Measurements from ENCODE around the gene ATRAID.

ATRAID gene

GRCh38 chr2:27206346-27206745 is 5.5 kb upstream of the ATRAID start:
- Histone ChIP-seq H3K9me3 (no peaks in the 10 kb centered on the region), H3K27me3 (no peaks in the 10 kb centered on the region), H3K4me1 (ENCODE audit: control insufficient read depth in 1 of 2, insufficient read depth in 1 of 2, low read depth in 1 of 2, low read length in 1 of 2) (peaks cover 3 to 4% of the 10 kb centered on the region in 2 experiments), H3K27ac (no peak overlapping the region), H3K36me3 (peaks cover 14% of the 10 kb centered on the region), H3K4me3 (ENCODE audit: low read depth in 1 of 2, low read length in 1 of 2) (no peak overlapping the region)
- no peak for TF ChIP-seq CTCF (IDR thresholded peaks at IDR 0.05)

GRCh38 chr2:27208486-27209050 is 3.3 kb upstream of the ATRAID start:
- no peak for TF ChIP-seq CTCF (IDR thresholded peaks at IDR 0.05)
- H3K4me3 ChIP-seq (ENCODE audit: low read depth in 1 of 2, low read length in 1 of 2) = no peak overlapping the region

GRCh38 chr2:27209621-27210401 is 2.0 kb upstream of the ATRAID start:
- H3K27me3 ChIP-seq = no peaks in the 10 kb centered on the region
- H3K36me3 ChIP-seq = peaks cover under 1% of the 10 kb centered on the region
- no peak for TF ChIP-seq CTCF (IDR thresholded peaks at IDR 0.05)
- H3K4me1 ChIP-seq (ENCODE audit: control insufficient read depth in 1 of 2, insufficient read depth in 1 of 2, low read depth in 1 of 2, low read length in 1 of 2) = peaks cover 17 to 18% of the 10 kb centered on the region in 2 experiments
- H3K9me3 ChIP-seq = no peaks in the 10 kb centered on the region
- no peak overlapping the region for H3K27ac ChIP-seq
- H3K4me3 ChIP-seq (ENCODE audit: low read depth in 1 of 2, low read length in 1 of 2) = no peak overlapping the region

More at GRCh38 chr2:27208486-27209050, 3.3 kb upstream of the ATRAID start:
- Histone ChIP-seq H3K4me1 (ENCODE audit: control insufficient read depth in 1 of 2, insufficient read depth in 1 of 2, low read depth in 1 of 2, low read length in 1 of 2) (peaks cover 16 to 17% of the 10 kb centered on the region in 2 experiments), H3K9me3 (no peaks in the 10 kb centered on the region), H3K27me3 (no peaks in the 10 kb centered on the region), H3K27ac (no peak overlapping the region), H3K36me3 (peaks cover 13% of the 10 kb centered on the region)

GRCh38 chr2:27211241-27211942 is 449 bp upstream of the ATRAID start:
- Histone ChIP-seq H3K27ac (peak overlapping the region; percentile 99), H3K4me3 (ENCODE audit: low read depth in 1 of 2, low read length in 1 of 2) (peak overlapping the region; percentile 84 to 89), H3K4me1 (ENCODE audit: control insufficient read depth in 1 of 2, insufficient read depth in 1 of 2, low read depth in 1 of 2, low read length in 1 of 2) (peaks cover 17 to 18% of the 10 kb centered on the region in 2 experiments), H3K9me3 (no peaks in the 10 kb centered on the region), H3K36me3 (no peaks in the 10 kb centered on the region), H3K27me3 (no peaks in the 10 kb centered on the region)
- TF ChIP-seq CTCF (IDR thresholded peaks at IDR 0.05) = no peak

- Histone ChIP-seq H3K27ac (peak overlapping the region; percentile 99), H3K27me3 (no peaks in the 10 kb centered on the region), H3K9me3 (no peaks in the 10 kb centered on the region), H3K4me3 (ENCODE audit: low read depth in 1 of 2, low read length in 1 of 2) (peak overlapping the region; percentile 84 to 89), H3K36me3 (no peaks in the 10 kb centered on the region), H3K4me1 (ENCODE audit: control insufficient read depth in 1 of 2, insufficient read depth in 1 of 2, low read depth in 1 of 2, low read length in 1 of 2) (peaks cover 27 to 28% of the 10 kb centered on the region in 2 experiments)
- no peak for TF ChIP-seq CTCF (IDR thresholded peaks at IDR 0.05)
Observed at GRCh38 chr2:27212626-27213471, 1.0 kb downstream of the ATRAID start.
